Natural killer cell (primary cell): ENCODE measurements around the gene TMIGD1. TPM values are rescaled to one million over a fixed set of nuclear protein-coding genes. Genes with fewer than 3 reads are reported as not detected.

Source experiments
- ATAC-seq, 3 donors: fragments of 150-1000 bp in 2 of 3; fragments of 200-7000 bp in 1 of 3; cut with Tn5 transposase; 1 replicate in 1 of 3; 2 replicates in 2 of 3; pipeline ENCODE4 v1.10.0; 2021; ENCODE audit warnings: mild to moderate bottlenecking in 2 of 3, moderate library complexity in 2 of 3
- DNase-seq, 2 donors: peaks; one replicate each; pipeline versions ENCODE4 v3.0.0 to v3.0.0-alpha.2; 2013 to 2021; ENCODE audit warnings: mixed read lengths in 1 of 2
- H3K27ac ChIP-seq: one replicate; pipeline ENCODE4 v1.5.1; 2013; ENCODE audit warnings: mild to moderate bottlenecking, low read length
- H3K27me3 ChIP-seq: one replicate; pipeline ENCODE4 v1.6.1; 2013; ENCODE audit warnings: low read length; ENCODE audit not compliant: control insufficient read depth, insufficient read depth
- H3K36me3 ChIP-seq: one replicate; pipeline ENCODE4 v1.6.1; 2013; ENCODE audit warnings: low read length; ENCODE audit not compliant: control insufficient read depth, insufficient read depth
- H3K4me1 ChIP-seq: one replicate; pipeline ENCODE4 v1.6.1; 2013; ENCODE audit warnings: low read length; ENCODE audit not compliant: control insufficient read depth, insufficient read depth
- H3K4me3 ChIP-seq: one replicate; pipeline ENCODE4 v1.5.1; 2013; ENCODE audit warnings: low read length
- H3K9me3 ChIP-seq: one replicate; pipeline ENCODE4 v1.6.1; 2013; ENCODE audit warnings: low read length; ENCODE audit not compliant: control insufficient read depth, insufficient read depth
- H3K27ac Mint-ChIP-seq, 2 donors: one replicate each; pipeline ENCODE4 v1.8.0; 2022; ENCODE audit warnings: mild to moderate bottlenecking in 2 of 2, mixed read lengths in 2 of 2, moderate library complexity in 1 of 2
- H3K27me3 Mint-ChIP-seq, 2 donors: one replicate each; pipeline ENCODE4 v1.8.0; 2022; ENCODE audit warnings: low read depth in 2 of 2, mixed read lengths in 2 of 2
- H3K36me3 Mint-ChIP-seq: one replicate; pipeline ENCODE4 v1.8.0; 2022; ENCODE audit warnings: mixed read lengths
- H3K4me1 Mint-ChIP-seq, 2 donors: one replicate each; pipeline ENCODE4 v1.8.0; 2022; ENCODE audit warnings: mixed read lengths in 2 of 2
- H3K4me3 Mint-ChIP-seq: one replicate; pipeline ENCODE4 v1.8.0; 2022; ENCODE audit warnings: mild to moderate bottlenecking, moderate library complexity, mixed read lengths
- H3K9me3 Mint-ChIP-seq, 2 donors: one replicate each; pipeline ENCODE4 v1.8.0; 2022; ENCODE audit warnings: mixed read lengths in 2 of 2
- WGBS: methylation state at CpG from one replicate; pipeline ENCODE4 v1.1.7; 2013; ENCODE audit warnings: missing lambda C conversion rate; ENCODE audit not compliant: insufficient coverage; 5-methylcytosine and 5-hydroxymethylcytosine counted together
- intact Hi-C: fragments of 100-400 bp; cut with micrococcal nuclease; formaldehyde crosslinking; loops from one replicate; pipeline ENCODE4 v1.14.2; 2022
- total RNA-seq, 4 donors: library from RNA; stranded (reverse); fragments of 120-200 nt in 1 of 4; gene quantifications; one replicate each; pipeline versions ENCODE4 v1.2.3 to v1.2.4, GENCODE V29; 2013 to 2022
- TF ChIP-seq, protein P1 (sequence below): fragments of 200-600 bp; IDR thresholded peaks from one replicate; pipeline ENCODE4 v1.8.0; 2022; ENCODE audit warnings: antibody characterized with exemption

Gene TMIGD1
- total RNA-seq, 3 donors from 2014 or later (not counting 1 experiment from before 2014, with no cell fraction given) = not detected

DNA sequence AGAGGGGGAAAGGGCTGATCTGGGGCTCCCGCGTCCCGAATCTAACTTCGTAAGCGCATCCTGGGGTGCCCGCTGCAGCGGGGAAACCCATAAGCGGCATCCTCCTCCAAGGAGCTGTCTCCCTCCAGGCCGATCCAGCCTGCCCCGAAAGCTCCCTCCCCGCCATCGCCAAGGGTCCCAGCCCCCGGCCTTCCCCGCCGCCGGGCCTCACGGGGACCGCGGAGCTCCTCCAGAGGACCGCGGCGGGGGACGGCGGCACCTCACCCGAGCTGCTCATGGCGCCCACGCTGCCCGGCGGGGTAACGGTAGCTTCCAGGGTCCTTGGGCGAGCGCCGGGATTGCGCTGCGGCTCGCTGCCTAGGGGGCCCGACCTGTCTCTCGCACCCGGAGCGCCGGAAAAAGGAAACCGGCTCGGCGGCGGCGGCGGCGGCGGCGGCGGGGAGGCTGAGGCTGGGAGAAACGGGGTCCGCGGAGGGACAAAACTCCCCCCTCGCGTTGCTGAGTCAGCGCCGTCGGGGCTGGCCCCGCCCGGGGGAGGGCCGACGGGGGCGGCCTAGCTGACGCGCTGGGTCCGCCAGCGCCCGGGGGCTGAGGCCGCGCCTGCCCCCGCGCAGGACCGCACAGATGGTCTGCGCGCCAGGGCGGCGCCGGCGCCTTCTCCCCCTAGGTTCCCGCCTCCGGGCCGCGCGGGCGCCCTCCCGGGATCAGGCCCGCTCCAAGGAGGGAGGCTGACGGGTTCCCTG, 42.1 kb downstream of the TMIGD1 start, which contains the start of gene BLMH:
Gene BLMH (minus strand): TSS at position 402 of the 743 bp plus-strand sequence. CDS start 125 bp downstream, at position 277.
- no peaks in the 10 kb centered on the region for H3K9me3 Mint-ChIP-seq

GRCh38 chr17:30290696-30291542, 42.9 kb downstream of the TMIGD1 start:
- peak overlapping the region; percentile 63 for H3K4me3 ChIP-seq
- intact Hi-C loops = loop anchor here (1.0 to 5.0 kb wide), 3 partner anchors 46 to 86 kb away; partner anchors contain the start of gene CPD

More for the DNA sequence above, 42.1 kb downstream of the TMIGD1 start, which contains the start of gene BLMH:
- TF ChIP-seq, protein P1, sequence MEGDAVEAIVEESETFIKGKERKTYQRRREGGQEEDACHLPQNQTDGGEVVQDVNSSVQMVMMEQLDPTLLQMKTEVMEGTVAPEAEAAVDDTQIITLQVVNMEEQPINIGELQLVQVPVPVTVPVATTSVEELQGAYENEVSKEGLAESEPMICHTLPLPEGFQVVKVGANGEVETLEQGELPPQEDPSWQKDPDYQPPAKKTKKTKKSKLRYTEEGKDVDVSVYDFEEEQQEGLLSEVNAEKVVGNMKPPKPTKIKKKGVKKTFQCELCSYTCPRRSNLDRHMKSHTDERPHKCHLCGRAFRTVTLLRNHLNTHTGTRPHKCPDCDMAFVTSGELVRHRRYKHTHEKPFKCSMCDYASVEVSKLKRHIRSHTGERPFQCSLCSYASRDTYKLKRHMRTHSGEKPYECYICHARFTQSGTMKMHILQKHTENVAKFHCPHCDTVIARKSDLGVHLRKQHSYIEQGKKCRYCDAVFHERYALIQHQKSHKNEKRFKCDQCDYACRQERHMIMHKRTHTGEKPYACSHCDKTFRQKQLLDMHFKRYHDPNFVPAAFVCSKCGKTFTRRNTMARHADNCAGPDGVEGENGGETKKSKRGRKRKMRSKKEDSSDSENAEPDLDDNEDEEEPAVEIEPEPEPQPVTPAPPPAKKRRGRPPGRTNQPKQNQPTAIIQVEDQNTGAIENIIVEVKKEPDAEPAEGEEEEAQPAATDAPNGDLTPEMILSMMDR = no peak
- peak; percentile 94 to 95 (median 94) for ATAC-seq
- Histone ChIP-seq H3K27me3 (no peaks in the 10 kb centered on the region), H3K4me1 (peaks cover 9% of the 10 kb centered on the region), H3K27ac (peak within 1 kb of the TSS; percentile 42), H3K4me3 (peak within 1 kb of the TSS; percentile 63), H3K9me3 (no peaks in the 10 kb centered on the region), H3K36me3 (peaks cover 17% of the 10 kb centered on the region)
- Mint-ChIP-seq H3K36me3 (peaks cover 6% of the 10 kb centered on the region), H3K27ac (peak within 1 kb of the TSS in 1 of 2 donors; percentile 41), H3K27me3 (no peaks in the 10 kb centered on the region), H3K4me3 (peak within 1 kb of the TSS; percentile 85), H3K4me1 (peaks cover 12 to 13% of the 10 kb centered on the region in 2 donors)
- intact Hi-C loops = loop anchor here (1.0 to 5.0 kb wide), 3 partner anchors 46 to 86 kb away; partner anchors contain the start of gene CPD
- WGBS = under 1% methylated on average over 89 of the region's 89 CpGs
- peak; percentile 79 to 87 for DNase-seq

GRCh38 chr17:30290077-30290476, 43.8 kb downstream of the TMIGD1 start:
- peak overlapping the region; percentile 85 for H3K4me3 Mint-ChIP-seq
- intact Hi-C loops = loop anchor here (5.0 kb wide), 2 partner anchors 47 to 87 kb away; partner anchors contain the start of gene CPD

More at GRCh38 chr17:30290696-30291542, 42.9 kb downstream of the TMIGD1 start:
- ATAC-seq (peak; percentile 17 to 38 (median 21)), DNase-seq (peak; percentile 20 to 41)
- Mint-ChIP-seq H3K4me1 (peaks cover 12 to 13% of the 10 kb centered on the region in 2 donors), H3K36me3 (peaks cover 8% of the 10 kb centered on the region), H3K9me3 (no peaks in the 10 kb centered on the region), H3K27ac (peak overlapping the region in 1 of 2 donors; percentile 41), H3K27me3 (no peaks in the 10 kb centered on the region), H3K4me3 (peak overlapping the region; percentile 85)
- peaks cover 9% of the 10 kb centered on the region for H3K4me1 ChIP-seq
- TF ChIP-seq, protein P1 = no peak
- peak overlapping the region; percentile 1 for H3K27ac ChIP-seq
- no peaks in the 10 kb centered on the region for H3K27me3 ChIP-seq
- H3K9me3 ChIP-seq = no peaks in the 10 kb centered on the region
- peaks cover 25% of the 10 kb centered on the region for H3K36me3 ChIP-seq
- 2% methylated on average over 22 of the region's 22 CpGs for WGBS

More at GRCh38 chr17:30290077-30290476, 43.8 kb downstream of the TMIGD1 start:
- Histone ChIP-seq H3K9me3 (no peaks in the 10 kb centered on the region), H3K4me3 (no peak overlapping the region), H3K36me3 (peaks cover 33% of the 10 kb centered on the region), H3K27me3 (no peaks in the 10 kb centered on the region), H3K27ac (no peak overlapping the region), H3K4me1 (peaks cover 9% of the 10 kb centered on the region)
- peaks cover 12 to 13% of the 10 kb centered on the region in 2 donors for H3K4me1 Mint-ChIP-seq
- no peaks in the 10 kb centered on the region for H3K9me3 Mint-ChIP-seq
- ATAC-seq (no peak), DNase-seq (no peak)
- TF ChIP-seq, protein P1 = no peak
- H3K36me3 Mint-ChIP-seq = peaks cover 16% of the 10 kb centered on the region
- H3K27me3 Mint-ChIP-seq = no peaks in the 10 kb centered on the region
- WGBS = 79% methylated on average over 1 of the region's 2 CpGs
- H3K27ac Mint-ChIP-seq = no peak overlapping the region
